Loucy (cell line): ENCODE measurements around the gene ATP1A1.

Experiments
- H2AFZ ChIP-seq: fragments of 200-600 bp; sonication (generic); 2 replicates; pipeline ENCODE4 v1.6.0; 2016; ENCODE audit warnings: antibody characterized with exemption, mild to moderate bottlenecking, low read length, moderate library complexity
- H3F3A ChIP-seq: fragments of 200-600 bp; 2 replicates; pipeline ENCODE4 v1.6.0; 2016; ENCODE audit warnings: antibody characterized with exemption, low read depth, mild to moderate bottlenecking
- H3K27me3 ChIP-seq: fragments of 200-600 bp; sonication (generic); 2 replicates; pipeline ENCODE4 v1.6.1; 2014; ENCODE audit warnings: low read length, mild to moderate bottlenecking; ENCODE audit not compliant: insufficient read depth, poor library complexity, severe bottlenecking
- H3K36me3 ChIP-seq: fragments of 200-600 bp; sonication (generic); 2 replicates; pipeline ENCODE4 v1.6.1; 2016; ENCODE audit warnings: low read length; ENCODE audit not compliant: insufficient read depth
- H3K4me1 ChIP-seq: fragments of 200-600 bp; sonication (generic); 2 replicates; pipeline ENCODE4 v1.5.1; 2014; ENCODE audit warnings: low read length, mild to moderate bottlenecking; ENCODE audit not compliant: insufficient read depth, poor library complexity, severe bottlenecking
- H3K4me2 ChIP-seq: fragments of 200-600 bp; sonication (generic); 2 replicates; pipeline ENCODE4 v1.6.0; 2014; ENCODE audit warnings: antibody characterized with exemption, low read length, low read depth, mild to moderate bottlenecking; ENCODE audit not compliant: poor library complexity, severe bottlenecking
- H3K4me3 ChIP-seq: fragments of 200-600 bp; sonication (generic); 2 replicates; pipeline ENCODE4 v1.5.1; 2014; ENCODE audit warnings: low read length, mild to moderate bottlenecking, mixed read lengths; ENCODE audit not compliant: poor library complexity, severe bottlenecking
- H3K79me2 ChIP-seq: fragments of 200-600 bp; sonication (generic); 2 replicates; pipeline ENCODE4 v1.6.1; 2014; ENCODE audit warnings: low read length; ENCODE audit not compliant: insufficient read depth
- H3K9ac ChIP-seq: fragments of 200-600 bp; sonication (generic); 2 replicates; pipeline ENCODE4 v1.6.0; 2014; ENCODE audit warnings: mild to moderate bottlenecking, low read depth, low read length, moderate library complexity; ENCODE audit not compliant: poor library complexity, severe bottlenecking
- H3K9me2 ChIP-seq: fragments of 200-600 bp; sonication (generic); replicated peaks from 2 replicates; pipeline ENCODE4 v1.6.1; 2016; ENCODE audit warnings: low read depth, low read length, mixed read lengths
- H3K9me3 ChIP-seq: fragments of 200-600 bp; sonication (generic); 2 replicates; pipeline ENCODE4 v1.6.1; 2014; ENCODE audit warnings: mild to moderate bottlenecking, antibody characterized with exemption, low read length, low read depth; ENCODE audit not compliant: insufficient read depth
- H4K20me1 ChIP-seq: fragments of 200-600 bp; sonication (generic); 2 replicates; pipeline ENCODE4 v1.6.0; 2014; ENCODE audit warnings: antibody characterized with exemption, low read length, mild to moderate bottlenecking; ENCODE audit not compliant: insufficient read depth, poor library complexity, severe bottlenecking
- EZH2phosphoT487 ChIP-seq: fragments of 200-600 bp; IDR thresholded peaks from 2 replicates; pipeline ENCODE4 v1.6.1; 2018; ENCODE audit warnings: antibody characterized with exemption, mild to moderate bottlenecking, moderate library complexity, borderline replicate concordance
- TF ChIP-seq, protein P1 (sequence below): fragments of 200-600 bp; sonication (generic); conservative IDR thresholded peaks from 2 replicates; pipeline ENCODE4 v1.5.1; 2014; ENCODE audit warnings: mild to moderate bottlenecking, antibody characterized with exemption, low read length

The ATP1A1 gene

DNA sequence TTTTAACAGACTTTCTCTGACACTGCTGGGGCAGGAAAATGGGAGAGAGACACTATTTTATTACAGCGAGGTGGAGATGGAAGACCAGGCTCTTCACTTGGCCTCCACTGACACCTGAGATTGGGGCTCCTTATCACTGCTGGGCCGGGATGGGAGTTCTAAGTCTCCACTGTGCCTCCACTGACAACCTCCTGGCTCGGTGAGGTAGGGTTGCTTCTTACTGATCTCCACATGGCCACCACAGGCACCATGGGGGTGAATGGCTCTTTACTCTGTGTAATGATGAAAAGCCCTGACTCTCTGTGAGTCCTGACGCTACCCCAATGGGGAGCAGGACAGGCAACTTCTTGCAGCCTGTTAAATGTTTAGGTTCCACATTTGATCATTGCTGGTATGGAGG is 67.7 kb downstream of the ATP1A1 start:
- H3K79me2 ChIP-seq, result no peaks in the 10 kb centered on the region
- H3K4me2 ChIP-seq, result no peak overlapping the region
- no peaks in the 10 kb centered on the region for H3K27me3 ChIP-seq
- H4K20me1 ChIP-seq, result no peaks in the 10 kb centered on the region
- no peaks in the 10 kb centered on the region for H3K4me1 ChIP-seq
- H3K4me3 ChIP-seq, result no peak overlapping the region
- no peaks in the 10 kb centered on the region; the same call in 1 of the 2 replicates for H3K9me2 ChIP-seq
- no peak for TF ChIP-seq EZH2phosphoT487
- TF ChIP-seq, protein P1, sequence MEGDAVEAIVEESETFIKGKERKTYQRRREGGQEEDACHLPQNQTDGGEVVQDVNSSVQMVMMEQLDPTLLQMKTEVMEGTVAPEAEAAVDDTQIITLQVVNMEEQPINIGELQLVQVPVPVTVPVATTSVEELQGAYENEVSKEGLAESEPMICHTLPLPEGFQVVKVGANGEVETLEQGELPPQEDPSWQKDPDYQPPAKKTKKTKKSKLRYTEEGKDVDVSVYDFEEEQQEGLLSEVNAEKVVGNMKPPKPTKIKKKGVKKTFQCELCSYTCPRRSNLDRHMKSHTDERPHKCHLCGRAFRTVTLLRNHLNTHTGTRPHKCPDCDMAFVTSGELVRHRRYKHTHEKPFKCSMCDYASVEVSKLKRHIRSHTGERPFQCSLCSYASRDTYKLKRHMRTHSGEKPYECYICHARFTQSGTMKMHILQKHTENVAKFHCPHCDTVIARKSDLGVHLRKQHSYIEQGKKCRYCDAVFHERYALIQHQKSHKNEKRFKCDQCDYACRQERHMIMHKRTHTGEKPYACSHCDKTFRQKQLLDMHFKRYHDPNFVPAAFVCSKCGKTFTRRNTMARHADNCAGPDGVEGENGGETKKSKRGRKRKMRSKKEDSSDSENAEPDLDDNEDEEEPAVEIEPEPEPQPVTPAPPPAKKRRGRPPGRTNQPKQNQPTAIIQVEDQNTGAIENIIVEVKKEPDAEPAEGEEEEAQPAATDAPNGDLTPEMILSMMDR, result no peak
- H3K9ac ChIP-seq, result no peak overlapping the region
- peaks cover 5% of the 10 kb centered on the region; the same call in 1 of the 2 replicates for H3F3A ChIP-seq
- no peaks in the 10 kb centered on the region for H3K36me3 ChIP-seq
- no peak overlapping the region for H2AFZ ChIP-seq
- H3K9me3 ChIP-seq, result no peaks in the 10 kb centered on the region

GRCh38 chr1:116445534-116445933 is 72.5 kb downstream of the ATP1A1 start:
- Histone ChIP-seq H3K79me2 (no peaks in the 10 kb centered on the region), H3K9me2 (no peaks in the 10 kb centered on the region), H3K27me3 (no peaks in the 10 kb centered on the region), H3K36me3 (no peaks in the 10 kb centered on the region), H2AFZ (no peak overlapping the region), H3F3A (no peaks in the 10 kb centered on the region), H3K9me3 (no peaks in the 10 kb centered on the region), H3K4me1 (no peaks in the 10 kb centered on the region), H4K20me1 (no peaks in the 10 kb centered on the region), H3K4me3 (no peak overlapping the region), H3K9ac (no peak overlapping the region), H3K4me2 (no peak overlapping the region)
- no peak for TF ChIP-seq EZH2phosphoT487
- TF ChIP-seq, protein P1, result no peak

DNA sequence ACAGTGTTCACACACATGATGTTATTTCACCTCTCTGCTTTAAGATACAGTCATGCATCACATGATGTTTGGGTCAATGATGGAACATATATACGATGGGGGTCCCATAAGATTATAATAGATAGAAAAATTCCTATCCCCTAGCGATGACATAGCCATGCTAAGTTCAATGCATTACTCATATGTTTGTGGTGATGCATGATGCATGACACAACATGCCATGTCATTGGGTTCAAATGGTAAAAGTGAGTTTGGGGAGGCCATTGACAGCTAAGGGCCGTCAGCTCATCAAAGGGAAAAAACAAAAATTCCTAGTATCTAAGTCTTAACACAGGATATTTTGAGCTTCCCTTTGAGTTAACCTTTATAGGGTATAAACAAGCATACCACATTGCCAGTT is 73.6 kb downstream of the ATP1A1 start:
- no peak for TF ChIP-seq EZH2phosphoT487
- TF ChIP-seq, protein P1, result no peak
- H3K4me1 ChIP-seq, result no peaks in the 10 kb centered on the region
- H3K79me2 ChIP-seq, result no peaks in the 10 kb centered on the region
- H3K4me2 ChIP-seq, result no peak overlapping the region
- H3K27me3 ChIP-seq, result no peaks in the 10 kb centered on the region
- H3K9ac ChIP-seq, result no peak overlapping the region
- no peaks in the 10 kb centered on the region for H3K36me3 ChIP-seq
- H3K4me3 ChIP-seq, result no peak overlapping the region
- H2AFZ ChIP-seq, result no peak overlapping the region
- H3K9me3 ChIP-seq, result no peaks in the 10 kb centered on the region
- no peaks in the 10 kb centered on the region for H3K9me2 ChIP-seq
- H3F3A ChIP-seq, result no peaks in the 10 kb centered on the region
- H4K20me1 ChIP-seq, result no peaks in the 10 kb centered on the region
